Measurements from ENCODE around the gene DAPK2.

DAPK2 gene

DNA sequence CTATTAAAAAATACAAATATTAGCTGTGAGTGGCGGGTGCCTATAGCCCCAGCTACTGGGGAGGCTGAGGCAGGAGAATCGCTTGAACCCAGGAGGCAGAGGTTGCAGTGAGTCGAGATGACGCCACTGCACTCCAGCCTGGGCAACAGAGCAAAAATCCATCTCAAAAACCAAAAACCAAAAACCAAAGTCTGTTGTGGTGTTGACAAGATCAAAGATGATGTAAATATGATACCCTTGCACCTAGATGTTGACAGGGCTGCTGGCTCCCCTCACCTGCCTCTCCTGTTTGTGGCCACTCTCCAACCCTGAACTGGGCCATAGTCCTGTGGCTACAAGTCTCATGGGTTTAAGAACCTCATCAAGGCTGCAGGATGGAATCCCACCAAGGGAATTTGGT, 16.2 kb downstream of the DAPK2 start:
- in situ Hi-C loops (cut with HindIII; ENCODE audit: low pct_ligation_motif_present, low sequenced_read_pairs) = no loop called here
- DNase-seq = no peak
- TF ChIP-seq, protein P1, sequence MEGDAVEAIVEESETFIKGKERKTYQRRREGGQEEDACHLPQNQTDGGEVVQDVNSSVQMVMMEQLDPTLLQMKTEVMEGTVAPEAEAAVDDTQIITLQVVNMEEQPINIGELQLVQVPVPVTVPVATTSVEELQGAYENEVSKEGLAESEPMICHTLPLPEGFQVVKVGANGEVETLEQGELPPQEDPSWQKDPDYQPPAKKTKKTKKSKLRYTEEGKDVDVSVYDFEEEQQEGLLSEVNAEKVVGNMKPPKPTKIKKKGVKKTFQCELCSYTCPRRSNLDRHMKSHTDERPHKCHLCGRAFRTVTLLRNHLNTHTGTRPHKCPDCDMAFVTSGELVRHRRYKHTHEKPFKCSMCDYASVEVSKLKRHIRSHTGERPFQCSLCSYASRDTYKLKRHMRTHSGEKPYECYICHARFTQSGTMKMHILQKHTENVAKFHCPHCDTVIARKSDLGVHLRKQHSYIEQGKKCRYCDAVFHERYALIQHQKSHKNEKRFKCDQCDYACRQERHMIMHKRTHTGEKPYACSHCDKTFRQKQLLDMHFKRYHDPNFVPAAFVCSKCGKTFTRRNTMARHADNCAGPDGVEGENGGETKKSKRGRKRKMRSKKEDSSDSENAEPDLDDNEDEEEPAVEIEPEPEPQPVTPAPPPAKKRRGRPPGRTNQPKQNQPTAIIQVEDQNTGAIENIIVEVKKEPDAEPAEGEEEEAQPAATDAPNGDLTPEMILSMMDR (IDR thresholded peaks at IDR 0.05; ENCODE audit: low read depth, low read length, missing control alignments) = no peak
- Histone ChIP-seq H3K27me3 (replicated peaks) (no peaks in the 10 kb centered on the region), H3K4me3 (ENCODE audit: low read depth, low read length) (no peak overlapping the region), H3K27ac (no peak overlapping the region), H3K36me3 (replicated peaks) (no peaks in the 10 kb centered on the region)

DNA sequence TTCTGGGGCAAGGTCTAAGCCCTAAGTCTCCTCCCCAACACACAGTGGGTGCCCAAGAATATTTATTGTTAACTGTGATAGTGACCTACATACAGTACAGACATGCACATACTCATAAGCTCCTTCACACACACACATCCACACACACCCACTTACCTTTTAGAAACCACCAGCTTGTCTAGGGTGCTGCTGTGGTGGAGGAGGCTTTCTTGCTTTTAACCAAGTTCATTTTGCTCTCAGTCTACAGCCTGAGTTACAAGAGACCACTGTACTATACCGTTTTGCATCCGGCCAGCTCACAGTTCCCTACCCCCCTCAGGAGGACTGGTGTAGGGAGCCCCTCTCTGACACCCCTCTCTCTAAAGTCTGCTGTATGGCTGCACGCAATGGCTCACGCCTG, 16.7 kb downstream of the DAPK2 start:
- no peak for DNase-seq
- H3K4me3 ChIP-seq (ENCODE audit: low read depth, low read length) = no peak overlapping the region
- no peaks in the 10 kb centered on the region for H3K36me3 ChIP-seq (replicated peaks)
- TF ChIP-seq, protein P1 (IDR thresholded peaks at IDR 0.05; ENCODE audit: low read depth, low read length, missing control alignments) = no peak
- H3K27me3 ChIP-seq (replicated peaks) = no peaks in the 10 kb centered on the region
- in situ Hi-C loops (cut with HindIII; ENCODE audit: low pct_ligation_motif_present, low sequenced_read_pairs) = no loop called here
- H3K27ac ChIP-seq = no peak overlapping the region

DNA sequence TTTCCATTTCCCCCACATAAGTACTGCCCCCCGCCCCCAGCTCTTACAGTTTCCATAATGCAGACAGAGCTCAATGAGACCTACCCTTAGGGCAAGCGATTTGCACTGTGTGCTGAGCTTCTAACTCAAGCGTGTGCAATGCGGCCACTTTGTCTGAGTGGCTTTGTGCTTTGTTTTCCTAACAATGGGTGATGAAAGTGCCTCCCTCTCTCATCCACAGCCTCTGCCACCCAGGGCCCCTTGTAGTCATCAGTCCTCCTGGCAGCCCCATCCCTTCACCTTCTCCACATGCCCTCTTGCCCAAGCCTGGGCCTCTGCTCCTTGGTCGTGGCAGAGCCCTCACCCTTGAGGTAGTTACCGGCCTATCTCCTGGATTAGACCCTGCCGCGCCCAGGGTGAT, 17.2 kb downstream of the DAPK2 start:
- Histone ChIP-seq H3K4me3 (ENCODE audit: low read depth, low read length) (no peak overlapping the region), H3K27ac (no peak overlapping the region), H3K36me3 (replicated peaks) (no peaks in the 10 kb centered on the region), H3K27me3 (replicated peaks) (no peaks in the 10 kb centered on the region)
- TF ChIP-seq, protein P1 (IDR thresholded peaks at IDR 0.05; ENCODE audit: low read depth, low read length, missing control alignments) = no peak
- DNase-seq = no peak
- in situ Hi-C loops (cut with HindIII; ENCODE audit: low pct_ligation_motif_present, low sequenced_read_pairs) = no loop called here

DNA sequence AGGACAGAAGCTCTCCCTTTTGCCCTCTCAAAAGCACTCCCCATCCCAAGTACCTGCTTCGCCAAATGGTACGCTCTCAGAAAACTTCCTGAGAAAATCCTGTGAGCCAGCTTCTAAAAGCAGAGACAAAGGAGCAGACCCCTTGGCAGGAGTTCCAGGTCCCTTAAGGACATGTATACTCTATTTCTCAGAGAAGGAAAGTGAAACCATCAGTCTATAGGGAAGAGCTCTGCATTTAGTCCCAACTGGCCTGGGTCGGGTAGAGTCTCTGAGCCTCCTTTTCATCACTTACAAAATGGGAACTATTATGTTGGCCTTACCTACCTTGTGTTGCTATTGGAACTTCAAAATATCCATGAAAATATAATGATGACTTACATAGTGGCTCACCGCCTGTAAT, 19.7 kb downstream of the DAPK2 start:
- TF ChIP-seq, protein P1 (IDR thresholded peaks at IDR 0.05; ENCODE audit: low read depth, low read length, missing control alignments) = no peak
- no peak overlapping the region for H3K4me3 ChIP-seq (ENCODE audit: low read depth, low read length)
- in situ Hi-C loops (cut with HindIII; ENCODE audit: low pct_ligation_motif_present, low sequenced_read_pairs) = no loop called here
- no peak overlapping the region for H3K27ac ChIP-seq
- no peaks in the 10 kb centered on the region for H3K27me3 ChIP-seq (replicated peaks)
- no peaks in the 10 kb centered on the region for H3K36me3 ChIP-seq (replicated peaks)
- DNase-seq = no peak

DNA sequence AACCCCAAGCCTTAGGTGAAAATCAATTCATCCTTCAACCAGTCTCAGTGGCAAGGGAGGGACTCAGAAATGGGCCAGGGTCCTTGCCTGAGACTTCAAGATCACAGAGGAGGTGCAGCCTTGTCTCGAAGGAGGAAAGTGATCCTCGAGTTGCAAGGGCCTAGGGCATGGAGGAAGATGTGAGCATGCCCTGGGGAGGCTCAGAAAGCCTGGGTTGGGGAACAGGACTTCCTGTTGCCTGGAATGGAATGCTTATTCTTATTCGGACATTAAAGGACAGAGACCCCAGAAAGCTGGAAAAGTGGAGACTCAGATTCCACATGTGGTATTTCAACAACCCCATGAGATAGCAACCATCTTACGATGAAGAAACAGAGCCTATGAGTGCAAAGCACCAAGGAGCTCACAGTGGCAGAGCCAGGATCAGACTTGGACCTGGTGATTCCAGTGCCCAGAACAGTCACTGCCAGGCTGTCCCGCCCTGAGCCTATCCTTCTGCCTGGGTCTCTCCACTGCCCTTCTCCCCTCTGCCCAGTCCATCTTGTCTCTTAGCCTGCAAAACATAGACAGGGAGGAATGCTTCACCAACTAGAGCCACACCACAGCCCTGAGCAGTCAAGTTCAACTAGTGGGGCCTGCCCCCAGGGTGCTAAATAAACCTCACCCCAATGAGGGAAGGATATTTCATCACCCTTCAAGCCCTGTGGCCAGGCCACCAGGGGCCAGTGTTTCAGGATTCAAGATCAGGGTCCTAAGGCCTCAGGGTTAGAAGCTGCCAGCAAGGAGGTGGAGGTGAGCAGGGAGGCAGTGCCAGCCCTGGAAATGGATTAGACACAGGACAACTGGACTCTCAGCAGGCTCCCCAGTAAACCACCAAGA, 21.9 kb downstream of the DAPK2 start:
- no peak for DNase-seq
- H3K27ac ChIP-seq = no peak overlapping the region
- H3K27me3 ChIP-seq (replicated peaks) = no peaks in the 10 kb centered on the region
- H3K4me3 ChIP-seq (ENCODE audit: low read depth, low read length) = no peak overlapping the region
- in situ Hi-C loops (cut with HindIII; ENCODE audit: low pct_ligation_motif_present, low sequenced_read_pairs) = no loop called here
- no peaks in the 10 kb centered on the region for H3K36me3 ChIP-seq (replicated peaks)
- TF ChIP-seq, protein P1 (IDR thresholded peaks at IDR 0.05; ENCODE audit: low read depth, low read length, missing control alignments) = peak; percentile 24

DNA sequence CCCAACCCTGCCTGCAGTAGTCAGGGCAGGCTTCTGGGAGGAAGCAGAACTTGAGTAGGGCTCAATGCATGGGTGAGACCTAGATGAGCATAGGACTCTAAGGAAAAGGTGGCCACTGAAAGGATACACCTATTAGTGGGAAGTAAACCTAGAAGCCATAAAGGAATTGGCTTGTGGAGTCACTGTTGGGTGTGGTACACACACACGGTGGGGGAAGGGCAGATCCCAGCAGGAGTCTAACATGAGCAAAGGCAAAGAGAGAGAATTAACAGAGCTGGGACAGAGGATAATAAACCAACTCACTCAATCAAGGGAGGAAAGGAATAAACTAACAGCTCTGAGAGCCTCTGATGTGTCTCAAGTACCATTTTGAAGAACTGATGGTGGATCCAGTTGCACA, 23.1 kb downstream of the DAPK2 start:
- H3K36me3 ChIP-seq (replicated peaks) = no peaks in the 10 kb centered on the region
- H3K27me3 ChIP-seq (replicated peaks) = no peaks in the 10 kb centered on the region
- TF ChIP-seq, protein P1 (IDR thresholded peaks at IDR 0.05; ENCODE audit: low read depth, low read length, missing control alignments) = no peak
- H3K27ac ChIP-seq = no peak overlapping the region
- no peak overlapping the region for H3K4me3 ChIP-seq (ENCODE audit: low read depth, low read length)
- in situ Hi-C loops (cut with HindIII; ENCODE audit: low pct_ligation_motif_present, low sequenced_read_pairs) = no loop called here
- DNase-seq = no peak

All from brain microvascular endothelial cell (primary cell).